ENCODE data around the gene SDF2L1.
"Not testable (repeated sequence)": the region's sequence is repeated elsewhere in the genome, so short reads cannot be mapped to it uniquely, and the experiment has no call there.

SDF2L1 gene

DNA sequence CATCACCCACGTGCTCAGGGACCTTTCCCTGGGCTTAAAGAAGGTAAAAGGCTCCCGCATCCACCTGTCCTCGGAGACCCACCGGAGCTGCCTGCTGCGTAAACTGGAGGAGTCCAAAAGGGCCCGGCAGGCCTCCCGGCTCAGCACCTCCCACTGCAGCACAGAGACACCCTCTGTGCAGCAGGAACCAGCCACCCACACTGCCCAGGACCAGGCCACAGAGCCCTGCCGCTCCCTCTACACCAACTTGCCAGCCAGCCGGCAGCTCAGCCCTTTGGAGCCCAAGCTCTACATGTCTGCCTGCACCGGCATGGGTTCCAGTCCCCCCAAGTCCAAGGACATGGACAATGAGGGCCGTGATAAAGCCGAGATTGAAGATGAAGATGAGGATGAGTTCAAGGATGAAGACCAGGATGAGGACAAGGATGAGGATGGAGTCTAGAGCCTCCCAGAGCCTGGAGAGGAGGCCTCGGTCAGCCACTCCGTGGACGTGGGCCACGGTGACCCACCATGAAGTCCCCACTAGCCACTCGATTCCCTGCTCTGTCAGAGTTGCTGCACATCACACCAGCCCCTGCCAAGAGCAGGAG, 5.4 kb upstream of the SDF2L1 start:
- DNase-seq (ENCODE audit: low read depth, low spot score): no peak

DNA sequence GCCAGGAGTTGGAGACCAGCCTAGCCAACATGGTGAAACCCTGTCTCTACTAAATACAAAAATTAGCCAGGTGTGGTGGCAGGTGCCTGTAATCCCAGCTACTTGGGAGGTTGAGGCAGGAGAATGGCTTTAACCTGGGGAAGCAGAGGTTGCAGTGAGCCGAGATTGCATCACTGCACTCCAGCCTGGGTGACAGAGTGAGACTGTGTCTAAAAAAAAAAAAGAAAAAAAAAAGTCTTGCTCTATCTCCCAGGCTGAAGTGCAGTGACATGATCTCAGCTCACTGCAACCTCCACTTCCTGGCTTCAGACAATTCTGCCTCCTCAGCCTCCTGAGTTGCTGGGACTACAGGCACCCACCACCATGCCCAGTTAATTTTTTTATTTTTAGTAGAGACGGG, 4.7 kb upstream of the SDF2L1 start:
- not testable (repeated sequence) for DNase-seq (ENCODE audit: low read depth, low spot score)

DNA sequence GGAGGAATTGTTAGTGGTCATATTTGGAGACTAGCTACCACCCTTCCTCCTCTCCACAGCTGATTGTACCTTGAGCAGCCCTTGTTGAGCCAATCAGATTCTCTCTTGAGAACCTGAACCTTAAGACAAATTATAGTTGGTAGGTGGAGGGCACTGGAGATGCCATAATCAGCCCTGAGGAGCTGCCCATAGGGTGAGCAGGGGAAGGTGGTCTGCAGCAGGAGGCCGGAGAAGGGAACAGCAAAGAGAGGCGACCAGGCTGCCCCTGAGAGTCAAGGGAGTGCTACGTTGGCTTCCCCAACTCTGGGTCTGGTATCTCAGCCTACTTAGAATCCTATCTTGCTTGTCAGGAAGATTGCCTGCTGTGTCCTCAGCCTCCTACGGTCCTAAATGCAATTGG, 2.7 kb upstream of the SDF2L1 start:
- DNase-seq (ENCODE audit: low read depth, low spot score): no peak

DNA sequence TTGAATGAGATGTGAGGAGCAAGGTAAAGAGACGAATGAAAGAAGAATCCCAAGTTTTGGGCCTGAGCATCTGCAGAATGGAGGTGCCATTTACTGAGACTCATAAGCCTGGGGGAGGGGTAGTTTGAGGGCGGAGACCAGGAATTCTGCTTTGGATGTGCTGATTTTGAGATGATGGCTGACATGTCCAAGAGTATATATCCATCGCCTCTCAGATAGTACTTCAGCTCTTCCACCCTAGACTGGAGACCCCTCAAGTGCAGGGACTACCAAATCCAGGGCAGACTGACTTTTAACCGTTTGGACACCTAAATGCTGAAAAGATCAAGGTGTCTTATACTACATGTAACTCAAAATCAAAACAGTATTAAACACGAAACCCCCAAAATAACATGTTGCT, 1.3 kb upstream of the SDF2L1 start:
- DNase-seq (ENCODE audit: low read depth, low spot score): no peak

DNA sequence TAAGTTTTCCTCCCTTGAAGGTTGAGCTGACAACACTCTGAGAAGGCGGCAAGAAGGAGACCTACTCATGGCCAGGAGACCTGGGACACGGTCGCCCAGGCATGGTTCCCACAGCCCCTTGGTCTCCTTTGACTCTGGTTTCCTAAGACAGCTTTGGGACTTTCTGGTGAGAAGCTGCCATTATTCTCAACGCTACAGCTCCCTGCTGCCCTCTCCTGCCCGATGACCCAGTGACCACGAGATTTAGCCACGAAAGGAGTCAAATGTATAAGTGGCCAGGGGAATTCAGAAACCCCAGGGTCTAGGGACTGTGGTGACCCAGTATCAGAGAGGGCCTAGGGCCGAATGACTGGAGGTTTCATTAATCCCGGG, 699 bp upstream of the SDF2L1 start:
- DNase-seq (ENCODE audit: low read depth, low spot score): no peak

DNA sequence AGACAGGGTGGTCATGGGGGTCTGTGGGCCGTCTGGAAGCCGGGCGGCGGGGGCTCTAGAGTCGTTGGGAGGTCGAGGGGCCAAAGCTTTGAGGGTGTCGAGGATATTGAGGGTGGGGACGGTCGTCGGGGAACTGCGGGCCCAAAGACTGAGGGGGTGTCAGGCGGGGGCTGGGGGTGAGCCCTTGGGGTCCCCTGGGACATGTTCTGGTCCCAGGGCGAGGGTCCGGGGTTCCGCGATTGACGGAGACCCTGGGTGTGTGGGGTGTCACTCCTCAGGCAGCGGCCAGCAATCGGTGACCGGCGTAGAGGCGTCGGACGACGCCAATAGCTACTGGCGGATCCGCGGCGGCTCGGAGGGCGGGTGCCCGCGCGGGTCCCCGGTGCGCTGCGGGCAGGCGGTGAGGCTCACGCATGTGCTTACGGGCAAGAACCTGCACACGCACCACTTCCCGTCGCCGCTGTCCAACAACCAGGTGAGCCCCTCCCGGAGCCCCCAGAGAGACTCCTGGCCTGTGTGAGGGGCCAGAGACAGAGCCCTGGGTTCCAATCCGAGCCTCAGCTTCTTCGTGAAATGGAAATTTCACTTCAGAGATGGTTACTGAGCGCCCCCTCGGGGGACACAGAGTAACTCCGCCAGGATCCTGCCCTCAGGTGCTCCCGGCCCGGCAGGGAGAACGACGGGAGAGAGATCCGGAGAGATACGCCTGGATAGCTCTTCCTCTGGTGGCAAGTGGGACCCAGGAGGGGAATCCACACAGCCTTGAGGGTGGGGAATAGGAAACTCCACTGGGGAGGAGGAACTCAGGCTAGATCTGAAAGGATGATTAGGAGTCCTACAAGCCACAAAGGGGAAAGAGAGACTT, 714 bp downstream of the SDF2L1 start:
- peak; percentile 85 for DNase-seq (ENCODE audit: low read depth, low spot score)

DNA sequence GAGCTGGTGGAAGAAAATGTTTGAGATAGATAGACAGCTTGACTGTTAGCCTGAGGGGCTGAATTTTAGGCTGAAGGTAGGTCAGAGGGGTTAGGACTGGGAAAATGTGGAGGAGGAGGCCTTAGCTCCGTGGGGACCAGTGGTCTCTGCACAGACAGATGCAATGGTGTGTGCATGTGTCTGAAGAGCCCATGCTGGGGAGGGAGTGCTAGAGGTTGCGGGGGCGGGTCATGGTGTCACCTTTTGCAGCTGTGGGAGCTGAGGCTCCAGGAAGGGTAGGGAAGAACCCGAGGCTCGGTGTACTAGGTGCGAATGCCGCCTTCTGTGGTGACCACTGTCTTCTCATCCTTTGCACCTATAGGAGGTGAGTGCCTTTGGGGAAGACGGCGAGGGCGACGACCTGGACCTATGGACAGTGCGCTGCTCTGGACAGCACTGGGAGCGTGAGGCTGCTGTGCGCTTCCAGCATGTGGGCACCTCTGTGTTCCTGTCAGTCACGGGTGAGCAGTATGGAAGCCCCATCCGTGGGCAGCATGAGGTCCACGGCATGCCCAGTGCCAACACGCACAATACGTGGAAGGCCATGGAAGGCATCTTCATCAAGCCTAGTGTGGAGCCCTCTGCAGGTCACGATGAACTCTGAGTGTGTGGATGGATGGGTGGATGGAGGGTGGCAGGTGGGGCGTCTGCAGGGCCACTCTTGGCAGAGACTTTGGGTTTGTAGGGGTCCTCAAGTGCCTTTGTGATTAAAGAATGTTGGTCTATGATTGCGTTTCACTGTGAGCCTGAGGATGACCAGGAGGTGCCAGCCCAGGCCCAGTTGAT, 1.6 kb downstream of the SDF2L1 start:
- DNase-seq (ENCODE audit: low read depth, low spot score): no peak

DNA sequence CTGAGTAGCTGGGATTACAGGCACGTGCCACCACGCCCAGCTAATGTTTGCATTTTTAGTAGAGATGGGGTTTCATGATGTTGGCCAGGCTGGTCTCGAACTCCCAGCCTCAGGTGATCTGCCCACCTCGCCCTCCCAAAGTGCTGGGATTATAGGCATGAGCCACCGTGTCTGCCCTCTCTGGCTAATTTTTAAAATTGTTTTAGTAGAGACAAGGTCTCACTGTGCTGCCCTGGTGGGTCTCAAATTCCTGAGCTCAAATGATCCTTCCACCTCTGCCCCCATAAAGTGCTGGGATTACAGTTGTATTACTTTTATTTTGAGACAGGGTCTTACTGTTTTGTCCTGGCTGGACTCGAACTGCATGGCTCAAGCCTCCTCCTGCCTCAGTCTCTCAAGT, 3.4 kb downstream of the SDF2L1 start:
- DNase-seq (ENCODE audit: low read depth, low spot score): not testable (repeated sequence)

DNA sequence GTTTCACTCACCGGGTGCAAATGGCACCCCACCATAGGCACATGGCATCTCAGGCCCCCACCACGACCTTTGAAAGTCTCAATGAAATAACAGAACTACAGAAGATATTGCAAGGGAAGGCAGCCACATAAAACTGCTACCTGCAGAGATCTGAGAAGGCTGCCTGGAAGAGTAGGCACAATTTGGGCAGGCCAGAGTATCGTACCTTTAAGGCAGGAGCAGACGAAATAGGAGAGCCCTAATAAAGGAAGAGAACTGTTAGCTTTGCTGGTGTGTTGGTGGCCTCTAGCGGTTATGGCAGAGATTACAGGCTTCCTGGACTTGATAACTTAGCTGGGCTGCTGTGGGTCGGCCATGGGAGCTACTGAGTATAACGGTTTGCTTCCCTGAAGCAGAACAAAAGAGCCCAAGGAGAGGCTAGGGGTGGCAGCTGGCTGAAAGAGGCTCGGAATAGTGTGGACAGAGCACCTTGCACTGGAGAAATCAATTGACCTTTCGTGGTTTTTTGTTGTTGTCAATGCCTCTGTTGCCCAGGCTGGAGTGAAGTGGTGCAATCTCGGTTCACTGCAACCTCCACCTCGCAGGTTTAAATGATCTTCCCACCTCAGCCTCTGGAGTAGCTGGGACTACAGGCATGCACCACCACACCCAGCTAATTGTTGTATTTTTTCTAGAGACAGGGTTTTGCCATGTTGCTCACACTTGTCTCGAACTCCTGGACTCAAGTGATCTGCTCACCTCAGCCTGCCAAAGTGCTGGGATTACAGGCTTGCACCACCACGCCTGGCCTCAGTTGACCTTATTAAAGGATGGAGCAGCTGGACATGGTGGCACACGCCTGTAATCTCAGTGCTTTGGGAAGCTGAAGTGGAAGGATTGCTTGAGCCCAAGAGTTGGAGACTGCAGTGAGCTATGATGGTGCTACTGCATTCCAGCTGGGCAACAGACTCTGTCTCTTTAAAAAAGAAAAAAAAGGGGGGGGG, 4.8 kb downstream of the SDF2L1 start:
- DNase-seq (ENCODE audit: low read depth, low spot score): peak; percentile 87

DNA sequence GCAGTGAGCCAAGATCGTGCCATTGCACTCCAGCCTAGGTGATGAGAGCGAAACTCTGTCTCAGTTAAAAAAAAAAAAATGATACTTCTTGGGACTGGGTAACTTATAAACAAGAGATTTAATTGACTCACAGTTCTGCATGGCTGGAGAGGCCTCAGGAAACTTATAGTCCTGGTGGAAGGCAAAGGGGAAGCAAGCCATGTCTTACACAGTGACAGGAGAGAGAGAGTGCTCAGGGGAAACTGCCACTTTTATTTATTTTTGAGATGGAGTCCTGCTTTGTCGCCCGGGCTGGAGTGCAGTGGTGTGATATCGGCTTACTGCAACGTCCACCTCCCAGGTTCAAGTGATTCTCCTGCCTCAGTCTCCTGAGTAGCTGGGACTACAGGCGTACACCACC, 8.2 kb downstream of the SDF2L1 start:
- DNase-seq (ENCODE audit: low read depth, low spot score): no peak

DNA sequence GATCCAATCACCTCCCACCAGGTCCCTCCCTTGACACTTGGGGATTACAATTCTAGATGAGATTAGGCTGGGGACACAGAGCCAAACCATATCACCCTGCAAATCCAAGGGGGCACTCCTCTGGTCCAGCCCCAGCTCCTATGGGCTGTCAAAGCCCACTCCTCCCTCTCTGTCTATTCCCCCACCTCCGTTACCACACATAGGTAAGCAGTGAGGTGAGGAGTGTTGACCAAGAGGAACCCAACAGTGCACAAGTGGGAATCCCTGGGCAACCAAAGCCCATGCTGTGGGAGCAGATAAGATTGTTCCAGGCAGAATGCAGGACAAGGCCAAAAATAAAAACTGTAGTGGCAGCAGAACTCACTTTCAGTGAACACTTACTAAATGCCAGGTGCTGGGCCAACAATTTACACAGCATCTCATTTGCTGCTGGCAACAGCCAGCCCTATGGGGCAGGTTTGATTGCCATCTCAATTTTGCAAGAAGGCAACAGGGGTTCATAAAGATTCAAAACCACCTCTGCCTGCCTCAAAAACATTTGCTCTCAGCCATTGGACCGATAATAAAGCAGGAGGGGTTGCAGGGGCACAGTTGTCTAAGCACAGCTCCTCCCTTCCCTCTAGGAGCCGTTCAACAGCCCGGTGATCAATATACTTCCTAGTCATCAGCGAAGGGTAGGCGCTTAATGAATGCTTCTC, 8.9 kb downstream of the SDF2L1 start:
- no peak for DNase-seq (ENCODE audit: low read depth, low spot score)

DNA sequence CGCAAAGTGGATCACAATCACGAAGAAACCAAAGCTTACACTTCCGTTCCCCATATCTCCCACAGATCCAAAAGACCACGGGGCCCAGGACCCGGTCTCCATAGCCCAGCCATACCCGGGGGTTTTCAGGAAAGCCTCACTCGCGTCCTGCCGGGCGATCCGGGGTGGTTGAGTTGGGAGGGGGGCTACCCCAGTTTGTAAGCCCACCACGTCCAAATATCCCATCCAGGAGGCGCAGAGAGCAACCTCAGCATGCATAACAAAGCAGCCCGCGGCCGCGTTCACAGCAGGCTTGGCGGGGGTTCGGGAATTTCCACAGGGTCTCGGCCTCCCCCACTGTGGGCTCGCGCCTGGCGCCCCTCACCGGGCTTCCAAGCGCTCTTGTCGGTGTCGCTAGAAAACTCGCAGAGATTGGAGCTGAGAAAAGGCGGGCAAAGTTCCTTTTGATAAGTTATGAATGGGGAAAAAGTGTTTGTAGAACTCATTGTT, 9.5 kb downstream of the SDF2L1 start:
- DNase-seq (ENCODE audit: low read depth, low spot score): no peak

DNA sequence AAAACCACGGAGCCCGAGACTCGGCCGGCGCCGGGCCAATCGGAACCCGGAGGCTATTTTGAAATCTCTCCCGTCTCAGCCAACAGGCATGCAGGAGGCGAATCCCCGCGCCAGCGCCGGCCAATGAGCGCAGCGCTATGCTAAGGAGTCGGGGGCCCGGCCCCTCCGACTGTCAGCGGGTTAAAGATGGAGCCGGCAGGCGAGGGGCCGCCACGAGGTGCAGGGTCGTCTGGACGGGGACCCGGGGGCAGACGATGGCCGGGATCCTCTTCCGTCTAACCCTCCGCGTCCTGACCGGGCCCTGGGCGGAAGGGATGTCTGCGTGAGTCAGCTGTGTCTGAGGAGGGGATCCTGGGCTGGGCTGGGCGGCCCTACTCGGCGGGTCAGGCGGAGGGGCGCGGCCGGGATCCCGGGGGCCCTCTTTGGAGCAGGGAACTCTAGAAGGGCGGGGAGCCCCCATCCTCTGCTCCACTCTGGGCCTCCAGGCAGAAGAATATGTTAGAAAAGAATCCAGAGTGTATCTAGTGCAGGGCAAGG, 10.0 kb downstream of the SDF2L1 start:
- DNase-seq (ENCODE audit: low read depth, low spot score): peak; percentile 94

DNA sequence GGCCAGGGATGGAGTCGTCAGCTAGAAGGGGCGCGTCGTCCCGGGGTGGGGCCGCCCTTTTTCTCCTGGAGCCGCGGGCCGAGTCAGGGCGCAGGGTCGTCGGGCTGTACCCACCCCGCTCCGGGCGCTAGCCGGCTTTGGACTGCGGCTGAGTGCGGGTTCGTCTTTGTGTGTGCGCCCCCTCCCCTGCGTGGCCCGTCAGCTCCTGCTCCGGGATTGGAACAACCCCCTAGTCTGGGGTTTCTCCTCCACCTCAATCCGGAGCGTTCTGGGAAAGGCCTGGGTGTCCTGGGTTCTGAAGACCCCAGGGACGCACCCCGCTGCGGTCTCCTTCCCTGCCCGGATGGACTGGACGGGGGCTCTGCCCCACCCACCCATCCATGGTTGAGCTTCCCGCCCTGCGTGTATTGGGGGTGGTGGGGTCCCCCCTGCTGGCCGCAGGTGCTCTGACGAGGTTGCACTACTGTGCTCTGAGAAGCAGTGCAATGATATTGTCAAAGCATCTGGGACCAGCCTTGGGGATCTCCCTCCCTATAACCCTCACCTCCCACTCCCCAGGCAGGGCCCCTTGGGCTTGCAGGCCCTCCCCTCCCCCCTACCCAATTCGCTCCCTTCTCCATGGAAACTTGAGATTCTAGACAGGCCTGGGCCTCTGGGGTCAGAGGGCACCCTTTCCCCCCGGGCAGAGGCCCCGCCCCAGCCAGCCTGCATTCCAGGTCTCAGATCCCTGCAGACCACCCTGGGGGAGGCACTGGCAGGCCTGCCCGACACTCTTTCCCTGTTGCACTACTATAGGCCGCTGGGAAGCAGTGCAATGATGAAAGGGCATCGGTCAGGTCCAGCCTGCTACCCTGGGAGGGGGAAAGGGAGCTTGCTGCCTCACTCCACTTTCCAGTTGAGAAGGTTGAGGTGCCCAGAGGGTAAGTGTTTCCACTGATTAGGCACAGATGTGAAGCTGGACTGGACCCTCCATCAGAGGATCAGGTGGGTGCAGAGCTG, 10.7 kb downstream of the SDF2L1 start:
- peak; percentile 97 for DNase-seq (ENCODE audit: low read depth, low spot score)

DNA sequence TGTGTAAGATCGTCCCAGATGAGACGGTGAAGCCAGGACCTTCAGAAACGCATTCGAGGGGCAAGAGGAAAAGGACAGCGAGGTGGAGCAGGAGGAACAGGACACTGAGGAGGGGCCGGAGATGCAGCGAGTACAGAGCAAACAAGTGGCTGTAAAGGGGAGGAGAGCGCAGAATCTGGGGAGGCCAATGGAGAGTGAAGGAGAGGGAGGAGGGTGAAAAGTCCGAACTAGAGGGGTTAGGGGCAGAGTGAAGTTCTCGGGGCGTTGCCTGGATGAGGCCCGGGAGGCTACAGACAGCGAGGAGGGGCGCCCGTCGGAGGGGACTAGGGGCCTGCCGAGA, 14.9 kb downstream of the SDF2L1 start:
- no peak for DNase-seq (ENCODE audit: low read depth, low spot score)

DNA sequence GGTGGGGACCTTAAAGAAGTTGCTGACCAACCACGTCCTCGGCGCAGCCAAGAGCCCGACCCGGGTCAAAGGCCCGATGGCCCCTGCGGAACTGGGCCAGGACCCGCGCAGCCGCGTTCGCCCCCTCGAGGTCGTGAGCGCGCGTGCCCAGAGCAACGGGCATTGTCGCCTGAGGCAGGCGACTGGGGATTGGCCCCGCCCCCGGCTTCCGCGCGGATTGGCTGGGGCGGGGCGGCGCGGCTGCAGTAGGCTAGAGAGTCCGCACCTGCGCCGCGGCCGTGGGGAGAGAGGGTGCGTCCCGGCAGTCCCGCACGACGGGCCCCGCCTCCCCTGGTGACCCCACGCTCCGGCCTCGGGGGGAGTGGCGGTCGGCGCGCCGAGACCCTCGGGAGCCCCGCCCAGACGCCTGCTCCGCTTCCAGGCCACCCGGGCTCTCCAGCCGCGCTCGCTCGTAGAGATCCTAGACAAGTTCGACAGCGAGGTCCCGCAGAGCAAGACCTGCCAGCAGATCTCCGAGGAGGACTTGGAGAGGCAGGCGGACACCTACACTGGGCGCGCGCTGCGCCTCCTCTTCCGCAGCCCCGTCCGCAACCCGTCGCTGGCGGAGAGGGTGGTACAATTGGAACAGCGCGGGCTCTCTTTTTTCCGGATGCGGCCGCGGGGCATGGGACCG, 15.4 kb downstream of the SDF2L1 start:
- peak; percentile 88 for DNase-seq (ENCODE audit: low read depth, low spot score)

DNA sequence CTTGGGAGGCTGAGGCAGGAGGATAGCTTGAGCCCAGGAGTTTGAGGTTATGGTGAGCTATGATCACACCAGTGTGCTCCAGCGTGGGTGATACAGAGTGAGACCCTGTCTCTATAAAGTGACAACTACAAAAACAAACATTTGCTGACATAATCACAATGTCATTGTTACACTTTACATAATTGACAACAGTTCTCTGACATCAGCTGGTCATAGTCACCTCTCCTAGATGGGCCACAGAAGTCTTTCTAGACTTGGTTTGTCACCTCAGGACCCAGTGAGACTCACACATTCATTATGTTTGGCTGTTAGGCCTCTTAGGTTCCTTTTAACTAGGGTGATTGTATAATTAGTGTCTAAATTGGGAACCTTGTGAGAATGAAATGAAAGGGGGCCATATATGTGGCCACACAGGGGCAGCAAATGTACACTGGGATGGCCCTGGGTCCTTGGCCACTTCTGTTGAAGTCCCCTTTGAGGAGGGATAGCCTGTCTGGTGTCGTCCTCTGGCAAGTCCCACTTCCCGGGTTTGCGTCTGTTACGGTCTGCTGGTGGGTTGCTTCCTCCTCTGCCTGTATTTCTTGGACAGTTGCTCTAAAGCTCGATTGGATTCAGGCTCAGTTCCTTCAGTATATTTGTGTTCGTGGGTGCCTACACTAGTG, 17.9 kb downstream of the SDF2L1 start:
- DNase-seq (ENCODE audit: low read depth, low spot score): no peak

DNA sequence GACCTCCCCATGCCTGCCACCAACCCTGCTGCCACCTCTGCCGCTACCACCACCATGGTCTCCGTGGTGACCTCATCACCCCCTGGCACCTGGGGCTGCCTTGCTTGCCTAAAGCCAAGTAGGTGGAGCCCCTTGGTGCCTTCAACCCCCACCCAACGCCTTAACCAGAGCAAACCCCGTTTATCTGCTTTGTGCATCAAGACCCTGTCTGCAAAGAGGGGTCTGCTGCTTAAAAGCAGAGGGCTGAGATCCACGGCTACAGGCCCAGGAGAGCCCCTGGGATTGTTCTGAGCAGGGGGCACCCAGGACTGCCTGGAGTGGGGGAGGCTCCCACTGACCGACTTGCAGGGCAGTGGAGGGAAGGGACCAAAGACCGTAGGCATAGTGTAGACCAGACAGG, 18.8 kb downstream of the SDF2L1 start:
- no peak for DNase-seq (ENCODE audit: low read depth, low spot score)

Measured in ELF-1 (cell line).